H7 (cell line): ENCODE data around the gene WDR76. TPM values are rescaled to one million over a fixed set of nuclear protein-coding genes. Genes with fewer than 3 reads are reported as not detected.
"Not testable (repeated sequence)": the region's sequence is repeated elsewhere in the genome, so short reads cannot be mapped to it uniquely, and the experiment has no call there.

Experiments used
- DNase-seq: peaks from one replicate; pipeline ENCODE4 v3.0.0; 2012
- H3K27me3 ChIP-seq: 2 replicates; pipeline ENCODE4 v1.6.0; 2011; ENCODE audit warnings: mild to moderate bottlenecking, low read length; ENCODE audit not compliant: control insufficient read depth, insufficient read depth
- H3K36me3 ChIP-seq: replicated peaks from 2 replicates; pipeline ENCODE4 v1.5.1; 2011; ENCODE audit warnings: low read length; ENCODE audit not compliant: control insufficient read depth, insufficient read depth
- H3K4me3 ChIP-seq: 2 replicates; pipeline ENCODE4 v1.5.1; 2011; ENCODE audit warnings: low read depth, mild to moderate bottlenecking, control low read depth, low read length, moderate library complexity; ENCODE audit not compliant: insufficient read depth
- total RNA-seq: library from RNA; depleted of rRNA; stranded (reverse); fragments of >200 nt; shearing (Covaris generic); gene quantifications from 2 replicates; pipeline ENCODE4 v1.2.3, GENCODE V29; 2014

Gene WDR76
- total RNA-seq, 1 experiment from 2014 or later, result 21.3 TPM

DNA sequence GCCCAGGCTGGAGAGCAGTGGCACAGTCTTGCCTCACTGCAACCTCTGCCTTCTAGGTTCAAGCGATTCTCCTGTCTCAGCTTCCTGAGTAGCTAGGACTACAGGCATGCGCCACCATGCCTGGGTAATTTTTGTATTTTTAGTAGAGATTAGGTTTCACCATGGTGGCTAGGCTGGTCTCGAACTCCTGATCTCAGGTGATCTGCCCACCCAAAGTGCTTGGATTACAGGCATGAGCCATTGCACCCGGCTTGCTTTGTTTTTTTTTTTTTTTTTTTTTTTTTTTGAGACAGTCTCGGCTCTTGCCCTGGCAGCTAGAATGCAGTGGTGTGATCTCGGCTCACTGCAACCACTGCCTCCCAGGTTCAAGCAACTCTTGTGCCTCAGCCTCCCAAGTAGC, 5.7 kb downstream of the WDR76 start:
- not testable (repeated sequence) for H3K36me3 ChIP-seq, DNase-seq, H3K27me3 ChIP-seq, H3K4me3 ChIP-seq

DNA sequence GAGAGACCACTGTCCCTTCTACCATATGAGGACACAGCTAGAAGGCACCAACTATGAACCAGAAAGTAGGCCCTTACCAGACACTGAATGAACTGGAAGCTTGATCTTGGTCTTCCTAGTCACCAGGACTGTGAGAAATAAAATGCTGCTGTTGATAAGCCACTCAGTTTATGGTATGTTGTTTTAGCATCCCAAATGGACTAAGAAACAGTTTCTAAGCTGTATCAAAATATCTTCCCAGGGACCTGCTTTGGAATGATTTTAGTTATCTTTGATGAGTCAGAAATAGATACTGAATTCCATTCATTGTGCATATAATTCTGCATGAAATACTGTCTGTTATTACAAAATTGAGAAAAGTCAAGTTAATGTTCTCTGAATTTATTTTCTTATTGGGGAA, 18.6 kb downstream of the WDR76 start:
- no peak for DNase-seq
- Histone ChIP-seq H3K36me3 (no peaks in the 10 kb centered on the region; the same call in 1 of the 2 replicates), H3K4me3 (no peak overlapping the region), H3K27me3 (no peaks in the 10 kb centered on the region)

DNA sequence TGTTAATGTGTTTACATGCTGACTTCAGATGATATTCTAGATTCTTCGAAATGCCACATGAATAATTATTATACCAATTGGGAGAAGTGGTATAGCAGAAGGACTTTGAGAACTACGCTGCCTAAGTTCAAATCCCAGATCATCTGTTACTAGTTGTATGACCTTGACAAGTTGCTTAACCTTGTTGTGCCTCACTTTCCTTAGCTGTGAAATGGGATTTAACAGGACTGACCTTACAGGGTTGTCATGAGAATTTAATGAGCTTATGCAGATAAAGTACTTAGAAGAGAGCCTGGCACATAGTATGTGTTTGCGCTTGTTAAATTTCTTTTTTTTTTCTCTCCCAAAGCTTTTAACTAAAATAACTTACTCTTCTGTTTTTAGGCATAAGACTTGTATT, 24.4 kb downstream of the WDR76 start:
- H3K27me3 ChIP-seq, result no peaks in the 10 kb centered on the region
- no peak for DNase-seq
- H3K36me3 ChIP-seq, result no peaks in the 10 kb centered on the region; the same call in 1 of the 2 replicates
- no peak overlapping the region for H3K4me3 ChIP-seq

DNA sequence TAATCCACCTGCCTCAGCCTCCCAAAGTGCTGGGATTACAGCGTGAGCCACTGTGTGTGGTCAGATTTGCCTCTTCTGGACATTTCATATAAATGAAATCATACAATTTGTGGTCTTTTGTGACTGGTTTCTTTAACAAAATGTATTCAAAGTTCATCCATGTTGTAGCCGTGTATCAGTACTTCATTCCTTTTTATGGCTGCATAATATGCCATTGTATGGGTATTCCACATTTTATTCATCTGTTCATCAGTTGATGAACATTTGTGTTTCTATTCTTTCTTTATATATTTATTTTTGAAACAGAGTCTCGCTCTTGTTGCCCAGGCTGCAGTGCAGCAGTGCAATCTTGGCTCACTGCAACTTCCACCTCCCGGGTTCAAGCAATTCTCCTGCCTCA, 25.8 kb downstream of the WDR76 start:
- Histone ChIP-seq H3K4me3 (no peak overlapping the region), H3K36me3 (no peaks in the 10 kb centered on the region; the same call in none of the 2 replicates), H3K27me3 (no peaks in the 10 kb centered on the region)
- no peak for DNase-seq

DNA sequence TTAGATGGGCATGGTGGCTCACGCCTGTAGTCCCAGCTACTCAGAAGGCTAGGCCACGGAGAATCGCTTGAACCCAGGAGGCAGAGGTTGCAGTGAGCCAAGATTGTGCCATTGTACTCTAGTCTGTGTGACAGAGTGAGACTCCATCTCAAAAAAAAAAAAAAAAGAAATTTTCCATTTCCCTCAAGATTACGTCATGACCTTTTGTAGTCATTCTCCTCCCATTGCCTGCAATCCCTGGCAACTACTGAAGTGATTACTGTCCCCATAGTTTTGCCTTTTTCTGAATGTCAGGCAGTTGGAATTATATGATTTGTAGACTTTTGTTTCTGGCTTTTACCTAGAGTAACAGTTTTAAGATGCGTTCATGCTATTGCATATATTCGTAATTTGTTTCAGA, 28.0 kb downstream of the WDR76 start:
- H3K27me3 ChIP-seq, result no peaks in the 10 kb centered on the region
- no peak for DNase-seq
- peaks cover 1% of the 10 kb centered on the region for H3K36me3 ChIP-seq
- no peak overlapping the region for H3K4me3 ChIP-seq

DNA sequence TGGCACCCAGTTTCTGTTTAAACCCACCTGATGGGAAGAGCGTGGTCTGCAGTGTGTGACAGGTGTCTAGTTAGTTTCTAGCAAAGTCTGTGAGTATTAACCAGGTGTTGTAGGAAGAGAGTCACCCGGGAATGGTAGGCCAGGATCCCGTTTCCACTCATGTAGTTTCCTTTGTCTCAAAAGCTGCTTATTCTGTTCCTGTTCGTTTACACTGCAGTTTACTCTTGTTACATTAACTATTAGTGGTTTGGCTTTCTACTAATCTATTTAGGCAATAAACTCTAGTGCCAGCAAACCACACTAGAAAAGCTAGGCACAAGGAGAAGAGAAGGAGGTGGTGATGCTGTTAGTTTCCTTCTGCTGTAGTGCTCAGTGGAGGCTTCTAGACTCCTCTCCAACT, 32.7 kb downstream of the WDR76 start:
- Histone ChIP-seq H3K36me3 (peaks cover 1% of the 10 kb centered on the region), H3K4me3 (no peak overlapping the region), H3K27me3 (no peaks in the 10 kb centered on the region)
- no peak for DNase-seq

DNA sequence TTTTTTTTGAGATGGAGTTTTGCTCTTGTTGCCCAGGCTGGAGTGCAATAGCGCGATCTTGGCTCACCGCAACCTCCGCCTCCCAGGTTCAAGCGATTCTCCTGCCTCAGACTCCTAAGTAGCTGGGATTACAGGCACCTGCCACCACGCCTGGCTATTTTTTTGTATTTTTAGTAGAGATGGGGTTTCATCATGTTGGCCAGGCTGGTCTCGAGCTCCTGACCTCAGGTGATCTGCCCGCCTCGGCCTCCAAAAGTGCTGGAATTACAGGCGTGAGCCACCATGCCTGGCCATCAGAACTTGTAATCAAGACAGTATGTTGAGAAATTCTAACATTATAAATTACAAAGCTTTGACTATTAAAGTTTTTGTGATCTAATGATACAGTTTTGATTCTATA, 39.8 kb downstream of the WDR76 start:
- H3K4me3 ChIP-seq, H3K36me3 ChIP-seq, DNase-seq, H3K27me3 ChIP-seq: not testable (repeated sequence)

DNA sequence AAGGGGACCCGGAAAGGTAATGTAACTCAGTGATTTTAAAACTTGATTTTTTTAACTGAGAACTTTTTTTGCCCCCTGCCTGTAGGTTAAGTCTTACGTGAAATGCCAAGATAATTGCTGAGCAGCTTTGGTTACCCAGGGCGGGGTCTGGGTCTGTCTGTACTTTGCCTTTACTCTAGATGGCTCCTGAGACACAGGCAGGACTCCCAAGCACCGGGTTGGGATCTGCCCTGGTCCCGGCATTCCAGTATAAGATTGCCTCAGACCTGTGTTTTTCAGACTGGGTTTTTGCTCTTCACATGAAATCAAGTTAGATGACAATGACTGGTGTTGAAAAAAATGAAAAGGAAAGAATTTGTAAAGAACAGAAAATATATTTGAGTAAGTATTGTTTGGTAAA, 40.3 kb downstream of the WDR76 start:
- DNase-seq, result no peak
- no peaks in the 10 kb centered on the region for H3K27me3 ChIP-seq

DNA sequence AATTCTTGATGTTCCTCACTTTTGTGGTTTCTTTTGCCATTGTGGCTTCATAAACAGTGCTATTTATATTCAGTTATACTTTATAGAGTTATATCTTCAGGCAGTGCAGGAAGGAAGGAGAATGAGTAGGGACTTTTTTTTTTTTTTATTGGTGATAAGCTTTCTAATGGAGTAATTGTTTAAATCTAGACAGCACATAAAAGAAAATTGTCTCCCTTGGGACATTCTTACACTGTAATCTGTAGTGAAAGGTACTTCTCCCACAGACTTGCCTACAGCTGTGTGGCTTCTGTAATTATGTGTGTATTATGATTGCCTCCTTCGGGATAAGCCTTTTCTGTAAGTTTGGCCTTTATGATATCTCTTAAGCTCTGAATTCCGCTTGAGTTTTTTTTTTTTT, 41.6 kb downstream of the WDR76 start:
- no peak overlapping the region for H3K4me3 ChIP-seq
- H3K36me3 ChIP-seq, result peaks cover 3% of the 10 kb centered on the region
- H3K27me3 ChIP-seq, result no peaks in the 10 kb centered on the region
- DNase-seq, result no peak

More for the DNA sequence above, 40.3 kb downstream of the WDR76 start:
- Histone ChIP-seq H3K36me3 (peaks cover 3% of the 10 kb centered on the region), H3K4me3 (no peak overlapping the region)

DNA sequence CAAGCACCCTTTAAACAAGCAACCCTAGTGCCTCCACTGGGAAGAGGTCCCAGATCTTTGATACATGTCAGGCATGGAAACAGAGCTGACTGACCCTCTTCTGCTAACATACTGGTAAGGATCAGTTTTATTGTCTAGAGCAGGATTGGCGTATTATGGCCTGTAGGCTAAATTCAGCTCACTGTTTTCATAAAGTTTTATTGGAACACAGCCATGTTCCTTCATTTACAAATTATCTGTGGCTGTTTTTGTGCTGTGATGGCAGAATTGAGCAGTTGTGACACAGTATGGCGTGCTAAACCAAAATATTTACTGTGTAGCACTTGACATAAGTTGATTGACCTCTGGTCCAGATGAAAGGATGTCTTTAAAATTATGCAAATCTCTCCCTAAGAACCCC, 45.0 kb downstream of the WDR76 start:
- no peak for DNase-seq
- Histone ChIP-seq H3K36me3 (peaks cover 5% of the 10 kb centered on the region), H3K4me3 (no peak overlapping the region), H3K27me3 (no peaks in the 10 kb centered on the region)

DNA sequence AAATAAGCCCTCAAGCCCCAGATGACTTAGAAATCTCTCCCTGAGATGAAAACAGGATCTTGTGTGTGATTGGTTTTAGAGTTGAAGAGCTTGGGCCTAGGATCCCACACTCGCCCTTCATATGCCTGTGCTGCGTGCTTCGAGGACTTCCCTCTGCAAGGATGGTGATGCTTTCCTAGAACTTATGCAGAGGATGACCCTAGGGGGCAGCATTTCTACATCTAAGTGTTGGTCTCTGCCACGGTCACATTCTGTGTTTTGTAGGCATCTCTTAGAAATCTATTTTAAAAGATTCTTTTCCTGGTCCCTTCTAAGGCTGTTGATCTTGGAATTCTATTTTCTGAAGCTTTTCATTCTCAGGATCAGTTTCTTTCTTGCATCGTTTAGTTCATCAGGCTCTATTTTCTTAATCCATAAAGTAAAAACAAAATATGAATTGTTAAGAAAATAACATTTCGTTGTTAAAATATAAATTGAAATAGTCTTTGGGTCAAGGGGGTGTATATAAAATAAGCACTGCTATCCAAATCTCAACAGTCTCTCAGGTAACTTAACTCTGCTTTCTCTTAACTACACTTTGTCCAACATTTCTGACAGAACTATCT, 45.7 kb downstream of the WDR76 start:
- DNase-seq, result peak; percentile 81
- no peak overlapping the region for H3K4me3 ChIP-seq
- peaks cover 5% of the 10 kb centered on the region for H3K36me3 ChIP-seq
- H3K27me3 ChIP-seq, result no peaks in the 10 kb centered on the region

DNA sequence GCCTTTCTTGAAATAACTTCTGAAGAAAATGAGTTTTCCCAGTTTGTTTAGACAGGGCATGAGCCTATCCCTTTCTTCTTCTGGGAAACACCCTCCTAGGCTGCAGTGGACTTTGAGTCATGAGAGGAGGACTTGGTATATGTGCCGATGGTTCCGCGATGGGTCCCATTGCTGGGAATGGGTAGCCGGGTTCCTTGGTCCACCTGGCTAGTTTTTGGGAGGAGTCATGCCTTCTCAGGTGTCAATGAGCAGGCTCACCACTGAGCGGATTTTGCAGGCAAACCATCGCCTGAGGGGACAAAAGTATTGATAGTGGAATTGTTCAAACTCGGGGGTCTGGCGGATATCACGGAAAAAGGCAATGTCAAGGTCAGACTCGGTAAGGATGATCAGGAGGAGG, 46.8 kb downstream of the WDR76 start:
- no peak for DNase-seq
- H3K4me3 ChIP-seq, result no peak overlapping the region
- H3K27me3 ChIP-seq, result no peaks in the 10 kb centered on the region
- H3K36me3 ChIP-seq, result peaks cover 5% of the 10 kb centered on the region

DNA sequence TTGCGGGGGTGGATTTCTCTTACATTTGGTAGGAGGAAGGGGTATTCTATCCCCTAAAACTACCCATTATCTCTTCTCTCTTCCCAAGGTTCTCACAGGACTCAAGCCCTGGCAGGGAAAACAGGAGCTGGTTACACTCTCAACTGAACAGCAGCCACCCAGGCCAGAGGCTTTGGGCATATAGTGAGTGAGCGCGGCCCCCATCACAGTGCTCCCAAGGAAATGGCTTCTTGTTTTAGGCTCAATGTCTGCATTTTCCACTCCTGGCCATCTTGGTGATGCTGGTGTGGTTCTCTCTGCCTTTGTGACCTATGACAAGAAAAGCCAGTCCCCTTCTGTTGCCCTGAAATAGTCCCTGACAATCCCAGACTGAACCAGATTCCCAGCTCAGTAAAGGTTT, 50.1 kb downstream of the WDR76 start:
- DNase-seq, result no peak
- no peaks in the 10 kb centered on the region for H3K27me3 ChIP-seq
- peaks cover 2% of the 10 kb centered on the region for H3K36me3 ChIP-seq
- H3K4me3 ChIP-seq, result no peak overlapping the region

DNA sequence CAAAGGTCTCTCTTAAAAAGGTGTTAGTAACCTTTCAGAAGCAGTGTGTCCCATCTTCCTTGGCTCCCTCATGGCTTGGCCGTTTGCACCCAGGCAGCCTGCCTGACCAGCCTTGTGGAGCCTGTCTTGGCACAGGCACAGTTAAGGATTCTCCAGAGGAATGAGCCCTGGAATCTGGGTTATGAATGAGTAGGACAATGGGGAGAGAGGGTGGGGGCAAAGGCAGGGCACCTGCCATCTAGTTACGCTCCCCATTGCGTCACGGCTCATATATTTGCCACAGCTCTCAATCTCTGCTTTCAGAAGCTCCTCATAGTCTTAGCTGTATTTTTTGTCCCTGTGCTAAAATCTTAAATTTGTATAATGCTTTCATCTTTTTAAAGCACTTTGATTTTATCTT, 50.6 kb downstream of the WDR76 start:
- Histone ChIP-seq H3K4me3 (no peak overlapping the region), H3K36me3 (peaks cover 2% of the 10 kb centered on the region)
- DNase-seq, result no peak

DNA sequence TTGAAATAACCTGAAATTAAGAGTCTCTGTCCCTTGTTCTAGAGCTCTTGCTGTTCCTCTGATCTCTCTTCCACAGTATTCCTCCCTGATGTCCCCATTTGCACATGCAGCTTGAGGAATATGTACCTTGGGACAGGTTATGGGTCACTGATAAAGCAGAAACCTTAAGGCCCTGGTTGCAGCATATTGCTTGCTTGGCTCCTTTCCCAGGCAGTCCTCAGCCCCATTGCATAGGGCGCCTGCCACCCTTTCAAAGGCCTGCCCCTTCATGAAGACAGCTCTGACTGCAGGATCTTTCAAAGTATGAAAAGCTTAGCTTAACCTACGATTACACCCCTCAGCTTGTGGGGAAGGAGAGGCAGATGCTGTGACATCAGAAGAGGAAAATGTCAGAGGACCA, 51.6 kb downstream of the WDR76 start:
- no peak for DNase-seq
- peaks cover 2% of the 10 kb centered on the region for H3K36me3 ChIP-seq
- H3K27me3 ChIP-seq, result no peaks in the 10 kb centered on the region
- H3K4me3 ChIP-seq, result no peak overlapping the region

More for the DNA sequence above, 50.6 kb downstream of the WDR76 start:
- H3K27me3 ChIP-seq, result no peaks in the 10 kb centered on the region
